NCI-H748 (cell line): Measurements from ENCODE around the gene COX17.
"Not testable (repeated sequence)": the region's sequence is repeated elsewhere in the genome, so short reads cannot be mapped to it uniquely, and the experiment has no call there.

Source experiments
- DNase-seq: peaks from one replicate; lab custom pipeline; 2025; ENCODE audit not compliant: unreplicated experiment; lab: John Stamatoyannopoulos, UW

COX17 gene, protein sequence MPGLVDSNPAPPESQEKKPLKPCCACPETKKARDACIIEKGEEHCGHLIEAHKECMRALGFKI

DNA sequence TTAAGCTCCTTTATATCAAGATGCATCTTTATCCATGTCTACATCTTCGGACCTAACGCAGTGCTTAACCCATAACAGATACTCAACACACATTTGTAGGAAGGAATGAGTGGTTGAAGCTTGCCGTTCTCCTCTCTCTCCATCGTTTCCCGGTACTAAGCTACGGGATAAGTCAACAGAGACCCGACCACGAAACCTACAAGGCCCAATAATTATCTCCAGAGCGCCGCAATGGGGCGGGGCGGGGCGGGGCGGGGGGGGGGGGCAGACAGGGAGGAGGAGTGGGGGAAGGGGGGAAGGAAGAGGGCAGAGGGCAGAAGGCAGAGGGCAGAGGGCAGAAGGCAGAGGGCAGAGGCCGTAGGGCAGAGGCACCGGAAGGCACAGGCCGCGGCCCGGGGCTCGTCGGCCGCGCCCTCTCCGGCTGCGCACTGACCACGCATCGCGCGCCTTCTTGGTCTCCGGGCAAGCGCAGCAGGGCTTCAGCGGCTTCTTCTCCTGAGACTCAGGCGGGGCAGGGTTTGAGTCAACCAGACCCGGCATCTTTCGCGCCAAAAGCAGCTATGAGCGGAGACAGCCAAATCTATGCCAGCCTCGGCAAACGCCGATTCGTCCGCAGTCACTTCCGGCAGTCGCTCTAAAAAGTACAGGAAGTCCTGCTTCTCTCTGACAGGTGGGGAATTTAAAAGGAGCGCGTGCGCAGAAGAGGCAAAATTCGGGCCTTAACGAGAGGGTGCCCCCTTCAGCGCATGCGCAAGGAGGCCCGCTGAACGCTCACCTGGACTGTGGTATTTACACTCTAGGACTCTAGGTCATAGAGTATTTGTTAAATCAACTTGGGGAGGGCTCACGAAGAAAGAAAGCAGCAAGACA lies at the start of gene COX17:
TSS of gene COX17 (minus strand) at position 636 of the 870 bp plus-strand sequence. CDS start at position 540, 96 bp downstream.
- peak; percentile 95 for DNase-seq

GRCh38 chr3:119726909-119727308 lies 49.7 kb upstream of the COX17 start:
- no peak for DNase-seq

- no peak for DNase-seq
Observed at GRCh38 chr3:119723022-119723421, 45.8 kb upstream of the COX17 start.

GRCh38 chr3:119717520-119717919 lies 40.3 kb upstream of the COX17 start:
- no peak for DNase-seq

DNA sequence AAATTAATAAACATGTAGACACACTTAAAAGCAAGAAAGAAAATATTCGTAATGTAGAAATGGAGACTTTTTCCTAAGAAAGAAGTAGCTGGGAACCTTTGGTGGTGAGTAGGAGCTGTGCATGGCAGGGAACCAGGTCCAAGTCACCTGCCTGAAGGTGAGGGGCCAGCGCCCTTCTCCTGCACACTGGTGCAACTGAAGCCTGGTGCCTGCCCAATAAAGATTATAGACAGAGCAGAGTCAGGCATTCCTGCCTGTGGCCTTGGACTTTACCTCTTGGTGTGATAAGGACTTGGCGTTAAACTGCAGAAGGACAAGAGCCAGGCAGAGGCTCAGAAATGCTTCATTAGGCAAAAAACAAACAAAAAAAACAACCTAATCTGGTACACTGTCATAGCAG lies 39.8 kb upstream of the COX17 start:
- DNase-seq: no peak

DNA sequence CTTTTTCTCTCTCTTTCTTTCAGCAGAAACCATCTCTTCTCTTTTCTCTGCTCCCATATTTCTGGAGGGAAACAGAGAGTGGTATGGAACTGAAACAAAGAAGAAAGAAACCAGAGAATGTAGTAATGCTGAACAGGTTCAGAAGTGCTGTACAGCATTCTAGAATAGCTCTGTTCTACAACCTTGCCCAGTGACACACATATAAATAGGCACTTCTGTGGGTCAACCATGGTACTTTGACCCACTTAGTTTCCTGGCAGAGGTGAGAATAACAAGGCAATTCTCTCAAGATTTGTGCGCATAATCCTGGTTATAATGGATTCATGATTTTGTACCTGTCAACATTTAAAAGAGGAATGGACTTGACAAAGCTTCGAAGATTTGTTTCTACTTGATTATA lies 37.9 kb upstream of the COX17 start:
- DNase-seq: no peak

DNA sequence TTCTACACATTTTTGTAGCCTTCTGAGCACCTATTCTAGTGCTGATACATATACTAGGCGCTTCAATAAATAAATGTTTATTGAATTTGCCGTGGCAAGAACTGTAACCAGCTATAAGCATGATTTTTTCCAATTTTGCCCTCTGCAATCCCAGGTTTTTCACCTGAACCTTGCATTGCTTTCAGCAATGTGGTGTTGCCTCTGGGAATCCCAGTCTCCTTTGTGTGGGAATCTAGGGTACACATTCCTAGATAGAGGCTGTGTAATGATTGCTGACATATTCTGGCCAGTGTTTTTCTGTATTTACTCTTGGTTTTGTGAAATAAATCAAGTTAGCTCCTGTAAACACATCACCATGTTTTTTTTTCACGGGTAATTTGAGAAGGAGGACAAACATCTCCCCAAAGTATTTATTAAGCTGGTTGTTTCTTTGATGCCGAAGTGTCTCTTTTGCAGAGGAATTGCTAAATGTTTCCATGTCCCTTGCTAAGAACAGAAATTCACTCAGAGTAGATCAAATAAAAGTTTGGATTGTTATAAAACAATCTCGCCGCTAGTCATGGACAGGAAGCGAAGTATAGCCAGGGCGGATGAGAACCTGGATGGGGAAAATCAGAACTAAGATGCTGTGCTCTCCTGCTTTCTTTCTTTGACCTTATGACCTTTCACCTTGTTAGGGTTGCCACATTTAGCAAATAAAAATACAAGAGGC lies 26.8 kb upstream of the COX17 start:
- peak; percentile 6 for DNase-seq

DNA sequence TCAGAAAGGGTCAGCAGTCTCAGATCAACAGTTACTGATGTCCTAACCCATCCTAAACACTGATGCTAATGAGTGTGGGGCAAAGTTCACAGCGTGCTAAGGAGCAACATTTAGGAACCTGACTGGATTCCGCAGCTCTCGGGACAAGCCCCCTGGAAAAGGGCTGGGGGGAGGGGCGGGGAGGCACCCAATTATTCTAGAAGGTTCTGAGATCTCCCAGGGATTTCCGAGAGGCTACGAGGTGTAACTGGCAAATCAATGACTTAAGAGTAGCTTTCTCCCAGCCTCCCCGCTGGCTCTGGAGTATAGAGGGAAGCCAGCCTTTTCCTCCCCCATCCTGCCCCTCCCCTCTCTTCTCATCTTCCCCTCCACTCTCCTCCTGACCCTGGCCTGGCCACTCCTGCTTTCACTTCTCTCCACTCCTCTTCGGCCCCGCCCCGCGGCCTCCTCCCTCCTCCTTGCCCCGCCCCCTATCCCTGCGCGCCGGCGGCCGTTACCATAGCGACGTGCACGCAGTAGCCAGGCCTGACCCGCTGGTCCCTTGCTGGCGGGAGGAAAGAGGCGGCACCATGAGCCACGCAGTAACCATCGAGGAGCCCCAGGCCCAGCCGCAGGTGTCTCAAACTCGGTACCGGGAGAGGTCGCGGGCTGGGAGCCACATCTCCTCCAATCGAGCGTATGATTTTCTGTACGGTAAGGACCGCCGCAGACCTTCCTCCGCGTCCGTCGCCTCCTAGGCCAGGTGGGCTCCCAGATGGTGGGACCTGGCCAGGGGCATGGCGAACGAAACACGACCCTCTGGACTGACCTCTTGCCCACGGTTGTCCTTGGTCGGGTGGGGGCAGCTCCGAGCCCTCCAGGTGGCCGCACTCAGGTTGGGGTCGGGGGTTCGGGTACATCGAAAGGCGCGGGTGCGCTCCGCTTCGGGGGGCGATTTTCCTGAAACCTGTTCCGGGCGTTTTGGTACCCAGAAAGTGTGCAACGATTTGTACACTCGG lies 25.6 kb upstream of the COX17 start, which contains the start of gene CFAP91:
TSS of gene CFAP91 (plus strand) at position 493 of the 998 bp plus-strand sequence. CDS start at position 570, 77 bp downstream.
- DNase-seq: peak; percentile 92

- no peak for DNase-seq
Observed at GRCh38 chr3:119700920-119701734, 23.9 kb upstream of the COX17 start.

GRCh38 chr3:119700269-119700919 lies 23.2 kb upstream of the COX17 start:
- no peak for DNase-seq

GRCh38 chr3:119697394-119697793 lies 20.2 kb upstream of the COX17 start:
- DNase-seq: no peak

- no peak for DNase-seq
Observed at GRCh38 chr3:119695480-119695879, 18.3 kb upstream of the COX17 start.

DNA sequence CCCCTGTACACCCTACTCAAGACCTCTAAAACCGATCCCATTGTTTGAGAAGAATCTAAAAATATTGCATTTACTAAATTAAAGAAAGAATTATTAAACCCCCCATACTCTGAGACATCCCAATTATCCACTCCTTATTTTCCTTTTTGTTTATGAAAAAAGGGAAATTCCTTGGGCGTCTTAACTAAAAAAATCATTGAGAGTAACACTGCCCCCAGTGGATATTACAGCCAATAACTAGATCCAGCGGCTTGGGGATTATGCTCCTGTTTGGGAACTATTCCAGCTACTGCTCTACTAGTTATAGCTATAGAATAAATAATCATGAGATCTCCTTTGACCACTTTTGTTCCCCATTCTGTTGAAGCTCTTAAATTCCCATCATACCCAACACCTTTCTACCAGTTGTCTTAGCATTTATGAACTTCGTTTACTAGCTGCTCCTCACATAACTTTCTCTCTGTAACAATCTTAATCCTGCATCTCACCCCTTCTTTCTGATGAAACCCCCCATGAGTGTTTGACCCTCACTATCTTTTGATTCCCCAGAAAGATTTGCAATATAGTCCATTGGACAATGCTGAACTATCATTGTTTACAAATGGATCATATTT lies 12.9 kb upstream of the COX17 start:
- peak; percentile 5 for DNase-seq

GRCh38 chr3:119683421-119683820 lies 6.2 kb upstream of the COX17 start:
- no peak for DNase-seq

DNA sequence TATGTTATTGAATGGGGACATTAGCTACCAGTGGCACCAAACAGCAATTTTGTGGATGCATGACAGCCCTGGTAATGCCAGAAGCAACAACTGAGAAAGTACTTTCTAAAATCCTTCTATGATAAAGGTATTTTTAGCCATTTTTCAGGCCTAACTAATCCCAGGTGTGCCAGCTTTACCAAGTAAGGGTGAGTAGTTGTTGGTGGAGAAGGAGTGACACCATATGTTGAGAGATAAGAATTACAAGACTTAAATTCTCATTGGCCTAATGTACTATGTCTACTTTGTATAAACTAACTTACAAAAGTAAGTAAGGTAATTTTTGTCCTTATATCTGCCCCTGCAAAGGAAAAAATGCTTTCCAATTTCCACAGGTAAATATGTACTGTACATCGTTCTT lies 4.1 kb upstream of the COX17 start:
- DNase-seq: peak; percentile 21

DNA sequence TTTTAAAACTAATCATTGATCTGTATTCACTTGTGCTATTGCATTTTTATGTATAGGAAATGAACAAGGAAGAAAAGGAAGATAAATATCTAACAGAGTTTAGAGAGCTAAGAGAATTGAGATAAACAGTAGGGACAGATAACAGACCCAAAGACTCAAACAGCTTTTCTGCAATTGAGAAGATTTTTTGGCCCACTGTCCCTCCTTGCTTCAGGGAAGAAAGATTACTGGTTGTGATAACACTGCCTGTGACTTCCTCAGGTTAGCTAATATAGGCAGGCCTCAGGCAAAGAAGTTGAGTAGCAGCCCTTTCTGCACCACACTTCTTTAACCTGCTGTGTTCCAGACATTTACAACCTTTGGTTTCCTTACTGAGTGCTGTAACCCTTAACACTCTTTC lies 2.7 kb upstream of the COX17 start:
- DNase-seq: no peak

GRCh38 chr3:119678209-119678608 lies 1.0 kb upstream of the COX17 start:
- DNase-seq: not testable (repeated sequence)

- DNase-seq: no peak
Observed at GRCh38 chr3:119677641-119677934, 382 bp upstream of the COX17 start.

GRCh38 chr3:119676020-119676419 lies 1.2 kb downstream of the COX17 start:
- no peak for DNase-seq
